DND-41 (cell line): ENCODE measurements around the gene GALNT18.

Experiments
- ATAC-seq: fragments of 200-7000 bp; cut with Tn5 transposase; 3 replicates; pipeline ENCODE4 v1.9.1; 2021; ENCODE audit warnings: low read depth; ENCODE audit not compliant: insufficient read depth
- DNase-seq: peaks from one replicate; pipeline ENCODE4 v3.0.0-alpha.2; 2020
- H2AFZ ChIP-seq: 2 replicates; pipeline ENCODE4 v1.6.0; 2012; ENCODE audit warnings: low read depth, low read length
- H3K27ac ChIP-seq: 2 replicates; pipeline ENCODE4 v1.5.1; 2012; ENCODE audit warnings: low read length, inconsistent platforms
- H3K27me3 ChIP-seq: fragments of 200-600 bp; sonication (generic); 2 replicates; pipeline ENCODE4 v1.6.0; 2012; ENCODE audit warnings: low read length, mild to moderate bottlenecking, inconsistent platforms; ENCODE audit not compliant: insufficient read depth, poor library complexity
- H3K36me3 ChIP-seq: 2 replicates; pipeline ENCODE4 v1.5.1; 2012; ENCODE audit warnings: low read length, inconsistent platforms; ENCODE audit not compliant: insufficient read depth
- H3K4me1 ChIP-seq: 2 replicates; pipeline ENCODE4 v1.5.1; 2012; ENCODE audit warnings: mild to moderate bottlenecking, low read length; ENCODE audit not compliant: insufficient read depth
- H3K4me2 ChIP-seq: 2 replicates; pipeline ENCODE4 v1.6.0; 2012; ENCODE audit warnings: mild to moderate bottlenecking, moderate library complexity, low read length, inconsistent platforms; ENCODE audit not compliant: insufficient read depth
- H3K4me3 ChIP-seq, 2 experiments: fragments of 200-600 bp in 1 of 2; shearing (Covaris generic) in 1 of 2; 2 replicates each; pipeline ENCODE4 v1.5.1; 2012 to 2016; ENCODE audit warnings: inconsistent platforms in 2 of 2, low read length in 2 of 2, mild to moderate bottlenecking in 2 of 2, low read depth in 1 of 2, moderate library complexity in 1 of 2
- H3K79me2 ChIP-seq: 2 replicates; pipeline ENCODE4 v1.6.0; 2012; ENCODE audit warnings: low read length, inconsistent platforms; ENCODE audit not compliant: insufficient read depth
- H3K9ac ChIP-seq: 2 replicates; pipeline ENCODE4 v1.6.0; 2012; ENCODE audit warnings: low read depth, mild to moderate bottlenecking, inconsistent platforms, low read length, moderate library complexity
- H3K9me3 ChIP-seq: 2 replicates; pipeline ENCODE4 v1.5.1; 2012; ENCODE audit warnings: low read length, moderate library complexity, mild to moderate bottlenecking, inconsistent platforms; ENCODE audit not compliant: insufficient read depth, severe bottlenecking
- H4K20me1 ChIP-seq: 2 replicates; pipeline ENCODE4 v1.6.0; 2012; ENCODE audit warnings: low read length; ENCODE audit not compliant: insufficient read depth
- CTCF ChIP-seq: IDR thresholded peaks from 2 replicates; pipeline ENCODE4 v1.5.1; 2012; ENCODE audit warnings: borderline replicate concordance, low read length, moderate library complexity, mild to moderate bottlenecking; ENCODE audit not compliant: poor library complexity, severe bottlenecking; ENCODE audit errors: extremely low read depth
- EZH2 ChIP-seq: IDR thresholded peaks from 3 replicates; pipeline ENCODE4 v1.6.1; 2012; ENCODE audit warnings: borderline replicate concordance, low read depth, mild to moderate bottlenecking, moderate library complexity, low read length, inconsistent platforms; ENCODE audit not compliant: severe bottlenecking

Gene GALNT18

GRCh38 chr11:11243590-11244469, 378.0 kb downstream of the GALNT18 start:
- DNase-seq (peak; percentile 53), ATAC-seq (peak; percentile 84)
- Histone ChIP-seq H3K9me3 (no peaks in the 10 kb centered on the region), H4K20me1 (no peaks in the 10 kb centered on the region; the same call in 1 of the 2 replicates), H3K79me2 (no peaks in the 10 kb centered on the region), H3K4me3 (no peak overlapping the region), H3K36me3 (no peaks in the 10 kb centered on the region), H3K27ac (no peak overlapping the region), H3K4me1 (no peaks in the 10 kb centered on the region), H3K4me2 (no peak overlapping the region), H3K9ac (no peak overlapping the region), H2AFZ (no peak overlapping the region), H3K27me3 (no peaks in the 10 kb centered on the region)
- TF ChIP-seq EZH2: no peak
- TF ChIP-seq CTCF: no peak

- H3K9ac ChIP-seq: no peak overlapping the region
Measured at GRCh38 chr11:11243209-11243589, 378.6 kb downstream of the GALNT18 start.

GRCh38 chr11:11241284-11241683, 380.5 kb downstream of the GALNT18 start:
- no peaks in the 10 kb centered on the region; the same call in 1 of the 2 replicates for H4K20me1 ChIP-seq
- no peak for ATAC-seq
- no peak overlapping the region for H2AFZ ChIP-seq
- TF ChIP-seq CTCF: no peak
- TF ChIP-seq EZH2: no peak
- no peaks in the 10 kb centered on the region for H3K4me1 ChIP-seq
- no peak overlapping the region for H3K4me3 ChIP-seq
- H3K79me2 ChIP-seq: no peaks in the 10 kb centered on the region
- peaks cover 2% of the 10 kb centered on the region for H3K27me3 ChIP-seq
- H3K9me3 ChIP-seq: no peaks in the 10 kb centered on the region
- no peak overlapping the region for H3K27ac ChIP-seq
- DNase-seq: no peak
- no peak overlapping the region for H3K4me2 ChIP-seq
- no peak overlapping the region for H3K9ac ChIP-seq
- H3K36me3 ChIP-seq: no peaks in the 10 kb centered on the region

More at GRCh38 chr11:11243209-11243589, 378.6 kb downstream of the GALNT18 start:
- H4K20me1 ChIP-seq: no peaks in the 10 kb centered on the region; the same call in 1 of the 2 replicates
- H3K4me1 ChIP-seq: no peaks in the 10 kb centered on the region
- no peak overlapping the region for H3K4me2 ChIP-seq
- ATAC-seq (no peak), DNase-seq (no peak)
- no peaks in the 10 kb centered on the region for H3K79me2 ChIP-seq
- no peak overlapping the region for H2AFZ ChIP-seq
- no peaks in the 10 kb centered on the region for H3K36me3 ChIP-seq
- TF ChIP-seq EZH2: no peak
- no peak for TF ChIP-seq CTCF
- no peak overlapping the region for H3K4me3 ChIP-seq
- H3K9me3 ChIP-seq: no peaks in the 10 kb centered on the region
- no peaks in the 10 kb centered on the region for H3K27me3 ChIP-seq
- H3K27ac ChIP-seq: no peak overlapping the region
